HG03442 (cell line): ENCODE results near the gene SOX18.

Experiments used
- ATAC-seq: cut with Tn5 transposase; IDR thresholded peaks from one replicate; pipeline ENCODE4 v1.9.1; 2021; ENCODE audit warnings: mild to moderate bottlenecking, moderate library complexity; ENCODE audit not compliant: unreplicated experiment

SOX18 gene

GRCh38 chr20:64069209-64069613 lies 19.8 kb upstream of the SOX18 start:
- ATAC-seq, result no peak

- ATAC-seq, result no peak
Measured at GRCh38 chr20:64068386-64069208, 19.2 kb upstream of the SOX18 start.

- ATAC-seq, result no peak
Measured at GRCh38 chr20:64067733-64068307, 18.4 kb upstream of the SOX18 start.

DNA sequence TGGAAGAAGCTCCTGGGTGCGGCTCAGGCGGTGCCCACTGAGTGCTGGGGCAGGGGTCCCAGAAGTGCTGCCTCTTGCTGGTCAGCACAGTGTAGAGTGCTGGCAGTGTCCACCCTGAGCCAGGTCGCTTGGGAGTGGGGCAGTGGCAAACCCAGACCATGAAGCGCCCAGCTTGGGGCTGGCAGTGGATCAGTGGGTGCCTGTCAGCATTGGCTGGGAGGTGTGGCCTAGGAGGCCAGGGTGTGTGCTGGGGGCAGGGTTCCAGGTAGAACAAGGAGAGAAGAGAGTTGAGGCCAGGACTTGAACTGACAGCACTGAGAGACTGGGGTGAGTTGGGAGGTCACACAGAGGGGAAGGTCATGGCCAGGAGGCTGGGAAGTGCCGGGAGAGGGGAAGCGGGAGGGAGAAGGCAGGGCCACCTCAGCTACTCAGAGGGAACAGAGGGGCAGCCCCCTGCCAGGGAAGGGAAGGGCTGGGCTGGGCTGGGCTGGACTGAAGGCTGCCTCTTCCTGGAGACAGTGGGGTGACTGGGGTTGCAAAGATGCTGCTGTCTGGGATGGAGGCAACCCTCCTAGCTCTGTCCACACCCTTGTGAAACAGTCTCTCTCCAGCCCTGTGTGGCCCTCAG lies 17.7 kb upstream of the SOX18 start:
- no peak for ATAC-seq

- ATAC-seq, result no peak
Measured at GRCh38 chr20:64065974-64066343, 16.5 kb upstream of the SOX18 start.

- ATAC-seq, result no peak
Measured at GRCh38 chr20:64065062-64065973, 15.9 kb upstream of the SOX18 start.

DNA sequence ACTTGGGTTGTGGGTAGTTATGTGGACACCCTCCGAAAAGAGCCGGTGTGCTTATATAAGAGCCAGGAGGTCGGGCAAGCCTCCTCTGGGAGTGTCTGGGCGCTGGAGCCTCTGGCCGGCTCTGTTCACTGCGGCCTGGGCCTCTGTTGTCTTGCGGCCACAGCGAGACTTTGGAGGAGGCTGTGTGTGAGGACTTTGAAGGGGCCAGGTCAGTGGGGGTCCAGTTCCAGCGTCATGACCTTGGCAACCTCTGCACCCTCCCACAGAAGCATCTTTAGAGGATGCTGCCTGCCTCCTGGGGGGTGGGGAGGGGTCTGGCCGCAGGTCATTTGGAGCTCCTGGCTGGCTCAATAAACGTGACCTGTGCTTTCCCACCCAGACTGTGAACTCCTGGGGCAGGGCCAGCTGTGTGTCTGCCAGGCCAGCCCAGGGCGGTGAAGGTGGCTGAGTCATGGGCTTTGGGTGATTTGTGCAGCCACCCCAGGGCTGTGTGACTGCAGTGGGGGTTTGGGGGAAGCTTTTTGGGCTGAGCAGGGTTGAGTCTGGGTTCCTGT lies 14.8 kb upstream of the SOX18 start:
- ATAC-seq, result no peak

DNA sequence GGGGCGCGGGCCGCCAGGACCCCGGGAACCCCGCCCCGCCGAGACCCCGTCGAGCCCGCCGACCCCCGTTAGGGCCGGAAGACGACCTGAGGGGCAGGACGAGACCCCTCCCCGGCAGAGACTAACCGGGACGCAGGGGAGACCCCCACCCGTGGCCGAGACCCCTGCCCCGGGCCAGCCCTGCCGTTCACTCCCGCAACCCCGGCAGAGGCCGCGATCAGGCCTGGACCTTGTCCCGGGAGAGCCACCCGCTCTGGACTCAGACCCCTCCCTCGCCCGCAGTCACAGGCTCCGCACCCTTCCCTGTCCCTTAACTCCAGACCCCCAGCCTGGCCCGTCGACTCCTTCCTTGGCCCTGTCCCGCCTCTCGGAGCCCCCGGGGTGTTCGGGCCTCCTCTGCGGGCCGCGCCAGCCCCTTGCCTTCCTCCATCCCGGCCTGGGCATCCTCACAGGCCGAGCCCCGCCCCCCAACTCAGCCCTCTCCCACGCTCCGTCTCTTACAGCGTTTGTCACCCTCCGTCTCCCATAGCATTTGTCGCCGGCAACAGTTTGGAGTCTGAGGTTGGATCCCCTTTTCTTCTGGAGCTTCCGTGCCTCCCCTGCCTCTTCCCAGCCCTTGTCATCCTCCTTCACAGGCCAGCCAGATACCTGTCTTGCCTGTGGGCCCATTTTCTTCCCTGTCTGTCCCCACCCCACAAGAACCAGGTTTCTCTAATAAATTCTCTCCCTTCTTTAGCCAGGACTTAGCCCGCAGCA lies 14.1 kb upstream of the SOX18 start:
- no peak for ATAC-seq

- peak; percentile 71 for ATAC-seq
Measured at GRCh38 chr20:64062596-64063388, 13.4 kb upstream of the SOX18 start, which contains the start of gene TCEA2. TSS of gene TCEA2 (plus strand) at chr20:64063198. CDS start at chr20:64063313, 115 bp downstream.

DNA sequence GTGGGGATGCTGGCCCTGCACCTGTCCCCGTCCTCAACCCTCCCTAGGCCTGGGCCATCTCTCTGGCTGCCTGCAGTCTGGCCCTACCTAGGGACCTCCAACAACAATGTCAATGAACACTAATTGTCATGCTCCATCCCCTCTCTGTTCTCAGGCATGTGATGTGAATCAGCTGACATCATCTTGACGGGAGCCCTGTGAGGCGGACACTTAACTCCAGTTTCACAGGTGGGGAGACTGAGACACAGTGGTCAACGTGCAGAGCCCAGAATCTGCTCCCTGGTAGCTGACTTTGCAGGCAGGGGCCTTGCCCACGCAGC lies 12.8 kb upstream of the SOX18 start:
- ATAC-seq, result no peak

- ATAC-seq, result no peak
Measured at GRCh38 chr20:64058536-64058935, 9.1 kb upstream of the SOX18 start.

DNA sequence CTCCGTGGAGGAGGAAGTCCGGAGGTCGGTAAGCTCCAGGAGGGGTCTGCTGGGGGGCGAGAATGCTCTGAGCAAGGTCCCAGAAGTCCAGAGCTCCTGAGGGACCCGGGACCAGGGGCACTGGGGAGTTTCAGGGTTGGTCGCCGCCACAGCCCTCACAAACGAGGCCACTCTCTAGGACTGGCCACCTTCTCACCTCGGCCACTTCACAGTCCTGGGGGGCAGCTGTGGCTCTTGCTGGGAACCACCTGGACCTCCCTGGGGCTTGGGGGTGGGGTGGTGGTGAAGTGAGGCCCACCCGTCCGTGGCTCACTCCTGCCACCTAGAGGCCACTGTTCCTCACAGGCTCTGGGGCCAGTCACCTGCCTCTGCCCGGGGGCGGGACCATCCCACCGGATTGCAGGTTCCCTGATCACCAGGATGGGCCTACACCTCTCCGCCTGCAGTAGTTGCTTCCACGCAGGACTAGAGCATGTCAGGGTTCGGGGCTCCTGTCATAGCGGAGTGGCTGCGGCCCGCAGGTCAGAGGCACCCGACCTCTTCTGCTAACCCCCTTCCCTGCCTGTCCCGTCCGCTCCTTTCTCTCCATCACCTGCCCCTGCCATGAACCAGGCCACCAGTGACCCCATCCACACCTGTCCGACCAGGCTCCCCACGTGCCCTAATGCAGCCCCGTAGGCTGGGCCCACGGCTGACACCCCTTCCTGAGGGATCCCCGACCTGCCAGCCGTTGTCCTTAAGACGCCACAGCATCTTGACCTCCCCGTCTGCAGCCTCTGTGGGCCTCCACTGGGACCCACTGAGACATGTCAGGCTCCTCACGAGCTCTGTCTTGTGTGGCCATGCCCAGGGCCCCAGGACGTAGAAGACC lies 8.4 kb upstream of the SOX18 start:
- peak; percentile 38 for ATAC-seq

DNA sequence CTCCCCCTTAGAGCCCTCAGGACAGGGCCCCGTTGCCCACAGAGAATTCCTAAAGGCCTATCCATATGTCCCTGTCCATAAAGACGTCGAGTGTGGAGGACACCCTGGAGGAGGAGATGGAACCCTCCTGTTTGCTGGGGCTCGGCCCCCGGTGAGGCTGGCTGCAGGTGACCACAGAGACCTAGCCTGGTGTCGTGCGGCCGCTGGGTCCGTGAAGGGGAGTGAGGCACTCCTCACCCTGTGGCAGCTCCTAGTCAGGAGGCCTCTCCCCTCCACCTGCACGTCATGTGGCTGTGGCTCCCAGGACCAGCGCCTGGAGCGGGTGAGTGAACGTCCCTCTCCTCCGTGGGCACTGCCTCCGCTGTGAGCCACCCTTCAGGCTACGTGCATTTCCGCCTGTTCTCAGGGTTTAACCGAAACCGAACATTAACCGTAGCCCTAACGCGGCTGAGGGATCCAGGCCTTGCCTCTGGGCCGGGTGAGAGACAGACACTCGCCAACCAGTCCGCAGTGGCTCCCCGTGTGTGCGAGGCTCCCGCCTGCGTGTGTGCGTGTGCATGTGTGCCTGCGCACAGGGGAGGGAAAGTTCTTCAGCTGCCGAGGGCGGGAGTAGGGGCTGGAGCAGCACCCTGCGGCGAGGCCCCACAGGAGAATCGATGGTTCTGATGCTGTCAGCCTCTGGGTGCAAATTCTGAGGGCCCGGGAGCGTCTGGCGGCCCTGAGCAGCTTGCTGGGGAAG lies 7.6 kb upstream of the SOX18 start:
- ATAC-seq, result peak; percentile 11

GRCh38 chr20:64056639-64056888 lies 7.1 kb upstream of the SOX18 start:
- ATAC-seq, result no peak

DNA sequence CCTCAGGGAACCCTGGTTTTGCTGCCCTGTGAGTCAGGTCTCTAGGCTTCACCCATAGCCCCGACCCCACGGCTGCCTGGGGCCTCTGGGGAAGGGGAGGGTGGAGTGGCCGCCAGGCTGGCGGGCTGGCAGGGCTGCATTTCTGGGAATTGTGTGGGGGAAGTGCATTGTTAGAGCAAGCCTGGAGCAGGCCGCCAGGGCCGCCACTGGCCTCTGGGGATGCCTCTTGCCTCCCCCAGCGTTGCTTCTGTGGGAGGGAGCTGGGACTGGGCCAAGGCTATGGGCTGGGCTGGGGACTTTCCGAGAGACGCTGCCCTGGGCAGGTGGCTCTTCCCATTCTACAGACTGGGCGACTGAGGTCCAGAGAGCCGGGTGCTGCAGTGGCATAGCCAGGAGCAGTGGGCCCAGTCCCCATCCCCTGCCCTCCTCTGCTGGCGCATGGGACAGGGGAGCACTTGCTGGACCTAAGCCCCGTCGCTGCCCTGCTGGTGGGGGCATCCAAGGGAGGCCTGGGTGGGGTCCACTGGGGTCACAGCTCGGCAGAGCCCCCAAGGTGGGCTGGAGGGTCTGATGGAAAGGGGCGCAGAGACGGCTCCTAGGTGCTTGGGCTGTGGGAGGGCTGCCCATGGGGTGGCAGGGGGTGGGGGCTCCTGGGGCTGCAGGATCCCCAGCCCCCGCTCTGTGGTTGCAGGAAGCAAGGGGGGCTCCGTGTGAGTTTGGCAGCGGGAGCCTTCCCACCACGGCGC lies 6.6 kb upstream of the SOX18 start:
- no peak for ATAC-seq

GRCh38 chr20:64055396-64055892 lies 6.0 kb upstream of the SOX18 start:
- ATAC-seq, result no peak
